AG09309 (cell line): Measurements from ENCODE around the gene NUDT17.

Source experiments
- DNase-seq: peaks from one replicate; pipeline ENCODE4 v3.0.0-alpha.2; 2010; ENCODE audit warnings: low read depth
- H3K4me3 ChIP-seq: 2 replicates; pipeline ENCODE4 v1.5.1; 2011; ENCODE audit warnings: mild to moderate bottlenecking, low read depth, low read length, moderate library complexity; ENCODE audit not compliant: control insufficient read depth
- TF ChIP-seq, protein P1 (sequence below): IDR thresholded peaks from 2 replicates; pipeline ENCODE4 v1.5.1; 2011; ENCODE audit warnings: mild to moderate bottlenecking, low read depth, low read length, inconsistent platforms; ENCODE audit not compliant: insufficient read depth, control insufficient read depth; ENCODE audit errors: missing control alignments

The NUDT17 gene

DNA sequence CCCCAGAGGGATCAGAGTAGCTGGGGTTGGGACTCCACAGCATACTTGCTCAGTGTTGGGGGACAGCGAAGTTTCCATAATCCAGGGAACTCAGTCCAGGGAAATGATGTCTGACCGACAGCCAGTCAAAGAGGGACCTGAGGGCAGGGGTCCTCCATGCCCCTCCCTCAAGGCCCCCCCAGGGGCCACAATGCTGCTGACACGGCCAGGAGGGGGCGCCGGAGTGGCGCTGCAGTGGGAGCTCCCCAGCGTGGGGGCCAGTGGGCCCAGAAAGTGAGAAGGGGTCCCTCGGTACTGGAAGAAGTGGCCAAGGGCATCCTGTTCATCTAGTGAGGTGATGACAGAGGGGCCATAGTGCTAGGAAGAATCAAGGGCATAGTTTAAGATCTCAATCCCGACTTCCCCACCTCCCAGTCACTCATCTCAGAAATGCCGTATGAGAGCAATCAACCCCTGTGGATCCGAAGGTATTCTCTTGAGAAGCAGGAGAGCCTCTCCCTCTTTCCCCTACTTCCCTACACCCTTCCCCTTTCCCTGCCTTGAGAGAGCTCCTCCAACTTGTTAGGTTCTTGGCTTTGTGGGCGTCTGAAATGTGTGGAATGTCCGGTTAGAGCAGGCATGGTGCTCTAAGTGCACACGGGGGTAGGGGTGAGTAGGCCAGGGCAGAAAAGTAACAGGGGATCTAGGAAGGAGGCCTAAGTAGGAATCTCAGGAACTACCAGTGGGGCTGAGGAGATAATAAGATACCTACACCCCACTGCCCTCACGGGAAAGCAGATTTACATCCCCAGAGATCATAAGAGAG is 4.1 kb downstream of the NUDT17 start:
- DNase-seq: no peak
- no peak overlapping the region for H3K4me3 ChIP-seq
- TF ChIP-seq, protein P1, sequence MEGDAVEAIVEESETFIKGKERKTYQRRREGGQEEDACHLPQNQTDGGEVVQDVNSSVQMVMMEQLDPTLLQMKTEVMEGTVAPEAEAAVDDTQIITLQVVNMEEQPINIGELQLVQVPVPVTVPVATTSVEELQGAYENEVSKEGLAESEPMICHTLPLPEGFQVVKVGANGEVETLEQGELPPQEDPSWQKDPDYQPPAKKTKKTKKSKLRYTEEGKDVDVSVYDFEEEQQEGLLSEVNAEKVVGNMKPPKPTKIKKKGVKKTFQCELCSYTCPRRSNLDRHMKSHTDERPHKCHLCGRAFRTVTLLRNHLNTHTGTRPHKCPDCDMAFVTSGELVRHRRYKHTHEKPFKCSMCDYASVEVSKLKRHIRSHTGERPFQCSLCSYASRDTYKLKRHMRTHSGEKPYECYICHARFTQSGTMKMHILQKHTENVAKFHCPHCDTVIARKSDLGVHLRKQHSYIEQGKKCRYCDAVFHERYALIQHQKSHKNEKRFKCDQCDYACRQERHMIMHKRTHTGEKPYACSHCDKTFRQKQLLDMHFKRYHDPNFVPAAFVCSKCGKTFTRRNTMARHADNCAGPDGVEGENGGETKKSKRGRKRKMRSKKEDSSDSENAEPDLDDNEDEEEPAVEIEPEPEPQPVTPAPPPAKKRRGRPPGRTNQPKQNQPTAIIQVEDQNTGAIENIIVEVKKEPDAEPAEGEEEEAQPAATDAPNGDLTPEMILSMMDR: peak; percentile 57

DNA sequence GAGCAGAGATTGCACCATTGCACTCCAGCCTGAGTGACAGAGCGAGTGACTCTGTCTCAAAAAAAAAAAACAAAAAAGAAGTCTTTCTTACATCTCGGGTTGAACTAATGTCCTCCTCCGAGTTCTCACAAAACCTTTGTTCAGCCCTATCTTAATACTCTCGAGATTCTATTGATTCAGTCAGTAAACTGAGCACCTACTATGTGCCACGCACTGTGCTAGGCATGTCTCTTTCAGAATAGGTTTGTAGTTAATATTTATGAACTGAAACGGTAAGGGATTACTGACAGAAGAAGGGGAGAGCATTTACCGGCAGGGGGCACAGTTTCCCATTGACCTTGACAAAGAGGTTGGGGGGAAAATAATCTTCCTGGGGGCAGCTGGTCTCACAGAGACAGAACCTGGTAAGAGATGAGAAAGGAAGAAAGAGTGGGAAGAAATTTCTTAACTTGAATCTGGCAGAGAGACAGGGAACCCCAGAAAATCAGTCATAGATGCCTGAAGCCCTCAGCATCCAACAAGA is 10.1 kb downstream of the NUDT17 start:
- no peak overlapping the region for H3K4me3 ChIP-seq
- DNase-seq: no peak
- TF ChIP-seq, protein P1: peak; percentile 30

DNA sequence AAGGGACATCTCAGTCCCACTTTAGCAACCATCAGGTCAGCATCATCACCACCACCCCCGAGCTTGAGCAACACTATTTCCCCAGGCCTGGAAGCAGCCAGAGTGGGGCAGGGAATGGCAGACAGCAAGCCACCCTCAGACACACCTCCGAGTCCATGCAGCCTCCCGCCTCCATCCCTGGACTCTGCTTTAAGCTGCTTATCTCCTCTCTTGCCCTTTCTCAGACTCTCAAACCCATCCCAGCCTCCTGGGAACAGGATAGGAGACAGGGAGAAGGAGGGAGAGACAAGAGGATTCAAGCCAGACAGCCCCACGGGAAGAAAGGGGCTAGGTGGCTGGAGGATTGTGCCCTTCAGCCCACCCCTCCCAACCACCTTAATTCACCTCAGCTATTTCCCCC is 11.7 kb downstream of the NUDT17 start:
- TF ChIP-seq, protein P1: no peak
- no peak overlapping the region for H3K4me3 ChIP-seq
- no peak for DNase-seq

DNA sequence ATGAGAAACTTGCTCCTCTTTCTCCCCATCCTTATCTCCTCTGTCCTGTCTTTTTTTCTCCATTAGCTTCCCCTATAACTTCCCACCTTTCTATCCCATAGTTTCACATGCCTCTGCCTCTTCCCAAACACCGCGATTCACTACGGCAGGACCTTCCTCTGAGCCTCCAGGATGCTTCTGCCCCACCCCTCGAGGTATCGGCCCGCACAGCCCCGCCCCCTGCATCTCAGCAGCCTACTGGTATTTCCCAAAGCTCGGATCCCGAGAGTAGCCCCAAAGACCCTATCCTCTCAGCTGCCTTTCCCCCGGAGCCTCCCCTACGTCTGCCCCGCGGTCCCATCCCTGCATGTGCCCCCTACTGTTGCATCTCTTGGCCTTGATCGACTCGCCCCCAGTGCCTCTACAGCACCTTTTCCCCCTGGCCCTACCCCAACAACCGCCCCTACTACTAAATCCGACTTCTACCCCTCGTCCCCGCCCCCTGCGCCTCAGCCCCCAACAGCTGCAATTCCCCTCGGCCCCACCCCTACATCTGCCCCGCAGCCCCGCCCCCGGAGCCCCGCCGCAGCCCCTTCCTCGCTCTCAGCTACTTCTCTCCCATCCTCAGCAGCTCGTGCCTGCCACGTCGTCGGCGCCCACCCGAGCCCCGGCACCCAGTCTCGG is 12.9 kb downstream of the NUDT17 start:
- H3K4me3 ChIP-seq: peak overlapping the region; percentile 61
- no peak for DNase-seq
- TF ChIP-seq, protein P1: no peak

DNA sequence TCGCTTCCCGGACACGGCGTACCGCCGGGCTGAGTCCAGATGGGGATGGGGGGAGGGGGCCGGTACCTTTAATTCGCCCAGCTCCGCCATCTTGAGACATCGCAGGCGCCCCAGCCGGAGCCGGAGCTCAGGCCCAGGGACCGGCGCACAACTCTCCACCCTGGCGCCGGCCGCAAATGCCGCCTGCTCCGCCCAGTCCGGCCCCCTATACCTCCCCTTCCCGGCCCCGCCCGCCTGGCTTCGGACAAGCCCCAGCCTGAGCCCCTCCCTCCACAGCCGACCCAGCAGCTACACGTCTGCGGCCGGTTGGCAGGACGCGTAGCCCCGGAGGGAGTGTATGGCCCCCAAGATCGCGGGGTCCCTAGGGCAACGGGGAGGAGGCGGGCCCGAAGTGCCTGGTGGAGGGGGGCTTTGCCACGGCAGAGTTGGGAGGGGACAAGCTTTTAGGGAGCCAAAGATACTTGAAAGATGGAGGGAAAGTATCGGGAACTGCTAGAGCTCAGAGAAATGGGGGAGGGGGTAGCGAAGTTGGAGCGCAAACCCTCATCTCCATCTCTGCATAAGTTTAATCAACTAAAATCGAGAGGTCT is 13.6 kb downstream of the NUDT17 start, which contains the start of gene PIAS3:
PIAS3 (minus strand) TSS at position 181 of the 590 bp plus-strand sequence; CDS start at position 90, 91 bp downstream.
- TF ChIP-seq, protein P1: no peak
- DNase-seq: peak; percentile 73
- H3K4me3 ChIP-seq: peak within 1 kb of the TSS; percentile 61

DNA sequence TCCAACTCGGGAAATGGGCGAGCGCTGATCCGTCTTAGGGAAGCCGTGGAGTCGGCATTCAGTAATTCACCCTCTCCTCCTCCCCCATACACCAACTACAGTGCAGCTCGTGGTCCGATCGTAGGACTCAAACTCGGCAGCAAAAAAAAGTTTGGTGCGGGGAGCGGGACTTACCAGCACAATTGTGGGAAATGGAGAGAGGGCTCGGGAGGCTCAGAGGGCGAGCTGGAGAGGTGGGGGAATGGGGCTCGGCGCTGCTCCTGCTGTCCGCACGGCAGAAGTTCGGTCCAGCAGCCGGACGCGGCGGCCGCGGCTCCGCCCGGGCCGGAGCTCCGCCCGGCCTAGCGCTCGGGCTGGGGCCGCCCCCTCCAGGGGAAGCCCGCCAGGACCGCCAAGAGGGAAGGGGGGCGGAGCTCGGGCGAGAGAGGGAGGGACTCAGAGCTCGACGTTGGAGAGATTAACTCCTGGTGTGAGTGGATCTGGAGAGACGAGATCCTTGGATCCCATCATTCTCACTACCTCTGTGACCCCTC is 14.1 kb downstream of the NUDT17 start:
- TF ChIP-seq, protein P1: no peak
- peak; percentile 45 for DNase-seq
- peak overlapping the region; percentile 61 for H3K4me3 ChIP-seq
